ENCODE measurements around the gene CRACR2A. TPM values are rescaled to one million over a fixed set of nuclear protein-coding genes. Genes with fewer than 3 reads are reported as not detected.

Gene CRACR2A
- total and polyA plus RNA-seq, 2 of the 13 experiments (the other 11 are each of a cell fraction or from before 2014, with no cell fraction given) = 0.09 to 0.20 TPM

GRCh38 chr12:3604748-3605586 lies 147.9 kb downstream of the CRACR2A start:
- no TSS peak for BruUV-seq (replicated peaks)
- no peaks in the 10 kb centered on the region for H4K20me1 ChIP-seq (ENCODE audit: insufficient read depth, low read length)
- peaks cover 2 to 68% of the 10 kb centered on the region in 2 experiments for H3K27me3 ChIP-seq (ENCODE audit: control insufficient read depth in 1 of 2, insufficient read depth in 2 of 2, low read length in 2 of 2)
- H3K9me3 ChIP-seq (ENCODE audit: low read length) = no peaks in the 10 kb centered on the region
- no peaks in the 10 kb centered on the region for H3K79me2 ChIP-seq (ENCODE audit: insufficient read depth, low read length)
- under 1% methylated on average over 9 of the region's 13 CpGs for WGBS (ENCODE audit: low lambda C conversion rate)
- POLR2A ChIA-PET = no interaction called here
- CTCF ChIA-PET (ENCODE audit: low intra/inter-chr PET ratio, low total read pairs) = no interaction called here
- no peak overlapping the region for H3K9ac ChIP-seq (ENCODE audit: insufficient read depth, low read depth, low read length)
- ATAC-seq = no peak
- no peak for TF ChIP-seq ZFP1 (CRISPR knock-in tag; IDR thresholded peaks at IDR 0.05)
- no peak for TF ChIP-seq UBTF (CRISPR knock-in tag; IDR thresholded peaks at IDR 0.05)
- no peak for TF ChIP-seq HNF1A (IDR thresholded peaks at IDR 0.05; ENCODE audit: low read depth)
- TF ChIP-seq HNF1A (CRISPR knock-in tag; IDR thresholded peaks at IDR 0.05; ENCODE audit: borderline replicate concordance) = no peak
- TF ChIP-seq ELF3 (CRISPR knock-in tag; IDR thresholded peaks at IDR 0.05) = no peak
- TF ChIP-seq ZBTB37 (CRISPR knock-in tag; IDR thresholded peaks at IDR 0.05) = no peak
- no peak for TF ChIP-seq SUZ12 (IDR thresholded peaks at IDR 0.05; ENCODE audit: low read depth, low read length)
- TF ChIP-seq ZMYM3 (CRISPR knock-in tag; IDR thresholded peaks at IDR 0.05) = no peak
- no peak for TF ChIP-seq ATF3 (CRISPR knock-in tag; IDR thresholded peaks at IDR 0.05)
- H3K27ac ChIP-seq (ENCODE audit: extremely low read length, insufficient read depth, low read length) = no peak overlapping the region
- DNase-seq (ENCODE audit: low spot score) = no peak
- no peak for FAIRE-seq
- H2AFZ ChIP-seq (ENCODE audit: low read length) = no peak overlapping the region
- H3K4me2 ChIP-seq (ENCODE audit: low read depth, low read length) = no peak overlapping the region
- in situ Hi-C loops (cut with HindIII; ENCODE audit: extremely low pct_ligation_motif_present, low pct_unique_long_range_greater_than_20kb) = no loop called here
- intact Hi-C loops (cut with micrococcal nuclease; ENCODE audit: unreplicated experiment) = no loop called here
- no peaks in the 10 kb centered on the region for H3K36me3 ChIP-seq (replicated peaks in 1 of 2; ENCODE audit: control insufficient read depth in 1 of 2, insufficient read depth in 2 of 2, low read length in 2 of 2)
- no peaks in the 10 kb centered on the region for H3K4me1 ChIP-seq (ENCODE audit: insufficient read depth, low read length)
- H3K4me3 ChIP-seq (replicated peaks in 1 of 3; ENCODE audit: insufficient read depth in 1 of 3, low read depth in 2 of 3, low read length in 3 of 3) = no peak overlapping the region

Data from HepG2 (cell line).